Mammary epithelial cell (primary cell): ENCODE data around the gene CLDN17.

ENCODE experiments used
- CTCF ChIP-seq, 2 donors: IDR thresholded peaks in 1 of 2; conservative IDR thresholded peaks in 1 of 2; 2 replicates each; pipeline ENCODE4 v1.5.1; 2011 to 2012; ENCODE audit warnings: inconsistent platforms in 2 of 2, low read length in 2 of 2, mild to moderate bottlenecking in 2 of 2, control low read depth in 1 of 2, low read depth in 1 of 2; ENCODE audit not compliant: insufficient read depth in 1 of 2; ENCODE audit errors: extremely low read depth in 1 of 2
- EZH2 ChIP-seq: IDR thresholded peaks from 2 replicates; pipeline ENCODE4 v1.6.1; 2012; ENCODE audit warnings: low read length, inconsistent platforms, borderline replicate concordance

DNA sequence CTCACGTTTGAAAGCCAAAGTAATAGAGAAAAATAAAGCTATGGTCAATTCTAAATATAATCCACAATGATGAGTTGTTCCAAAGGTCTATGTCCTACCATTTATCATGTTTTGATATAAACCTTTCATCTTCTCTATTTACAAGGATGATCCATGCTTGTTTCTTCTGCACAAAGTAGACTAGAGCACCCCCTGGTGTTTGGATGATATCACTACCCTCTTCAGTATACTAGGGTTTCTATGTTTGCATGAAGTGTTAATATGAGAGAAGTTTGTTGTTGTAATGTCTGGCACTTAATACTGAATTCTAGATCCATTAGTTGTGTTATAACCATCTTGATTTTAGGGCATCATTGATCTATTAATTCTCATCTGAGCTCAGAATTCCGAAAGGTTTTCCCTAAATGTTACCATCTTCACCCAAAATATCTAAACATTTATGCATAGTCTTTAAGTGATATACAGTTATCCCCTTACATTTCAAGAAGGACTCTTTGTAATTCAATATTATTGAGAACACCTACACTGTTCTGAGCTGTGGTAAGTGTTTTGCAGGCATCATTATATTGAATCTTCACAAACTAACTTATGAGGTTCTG is 28.2 kb upstream of the CLDN17 start:
- TF ChIP-seq CTCF (conservative IDR thresholded peaks at IDR 0.05 in 1 of 2, IDR thresholded peaks at IDR 0.05 in 1 of 2; ENCODE audit: extremely low read depth in 1 of 2, insufficient read depth in 1 of 2, low read depth in 1 of 2, low read length in 2 of 2) (peak; percentile 80 to 86), EZH2 (no peak)
